Activated naive CD8-positive, alpha-beta T cell treated with anti-CD3 and anti-CD28 coated beads, Interleukin-2, amount 10 ng/mL, durations not matched to agents 7 days and 5 days (primary cell): Measurements from ENCODE around the gene ERBIN. TPM values are rescaled to one million over a fixed set of nuclear protein-coding genes. Genes with fewer than 3 reads are reported as not detected.
"Not testable (repeated sequence)": the region's sequence is repeated elsewhere in the genome, so short reads cannot be mapped to it uniquely, and the experiment has no call there.

ENCODE experiments used
- ATAC-seq: fragments of 150-1000 bp; cut with Tn5 transposase; one replicate; pipeline ENCODE4 v1.10.0; 2021; ENCODE audit warnings: low read depth, moderate library complexity
- POLR2A ChIA-PET: fragments of 350-600 bp; sonication (Branson Sonifier 250); formaldehyde crosslinking; loops from one replicate; lab custom pipeline; 2021; ENCODE audit warnings: antibody characterized with exemption; lab: Charles Lee
- DNase-seq: peaks from one replicate; pipeline ENCODE4 v3.0.0; 2021
- H3K27ac Mint-ChIP-seq: one replicate; pipeline ENCODE4 v1.8.0; 2022; ENCODE audit warnings: mild to moderate bottlenecking, mixed read lengths
- H3K27me3 Mint-ChIP-seq: one replicate; pipeline ENCODE4 v1.8.0; 2022; ENCODE audit warnings: mild to moderate bottlenecking, moderate library complexity, mixed read lengths
- H3K36me3 Mint-ChIP-seq: one replicate; pipeline ENCODE4 v1.8.0; 2021; ENCODE audit warnings: mild to moderate bottlenecking, mixed read lengths
- H3K4me1 Mint-ChIP-seq: one replicate; pipeline ENCODE4 v1.8.0; 2021; ENCODE audit warnings: mixed read lengths
- H3K4me3 Mint-ChIP-seq: one replicate; pipeline ENCODE4 v1.8.0; 2022; ENCODE audit warnings: mild to moderate bottlenecking, moderate library complexity, mixed read lengths
- H3K9me3 Mint-ChIP-seq: one replicate; pipeline ENCODE4 v1.8.0; 2021; ENCODE audit warnings: mixed read lengths
- total RNA-seq, 2 experiments: library from RNA; stranded (reverse); gene quantifications; one replicate each; pipeline ENCODE4 v1.2.3, GENCODE V29; 2021

The ERBIN gene
- total RNA-seq, 2 experiments from 2014 or later: 63.4 to 66.7 TPM

DNA sequence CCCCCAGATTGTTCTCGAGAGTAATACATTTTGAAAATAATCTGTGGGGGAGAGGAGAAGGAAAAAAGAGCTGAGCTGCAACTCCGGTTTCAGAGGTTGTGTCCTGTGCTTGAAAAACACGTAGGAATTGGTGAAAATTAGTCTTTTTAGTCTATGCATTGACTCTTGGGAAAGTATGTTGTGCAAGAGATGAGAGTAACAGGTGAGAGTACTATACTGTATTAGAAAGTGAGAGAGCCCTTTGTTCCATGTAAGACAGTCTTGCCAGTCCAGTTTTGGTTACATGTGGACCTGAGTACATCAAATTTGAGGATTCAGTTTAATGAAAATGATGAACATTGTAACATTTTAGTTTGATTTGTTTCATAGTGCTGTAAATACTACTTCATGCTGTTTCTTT lies 27.8 kb downstream of the ERBIN start:
- H3K4me1 Mint-ChIP-seq: no peaks in the 10 kb centered on the region
- POLR2A ChIA-PET: no interaction called here
- no peak overlapping the region for H3K4me3 Mint-ChIP-seq
- no peak for ATAC-seq
- peaks cover 2% of the 10 kb centered on the region for H3K9me3 Mint-ChIP-seq
- no peak overlapping the region for H3K27ac Mint-ChIP-seq
- H3K36me3 Mint-ChIP-seq: peaks cover 25% of the 10 kb centered on the region
- no peaks in the 10 kb centered on the region for H3K27me3 Mint-ChIP-seq
- no peak for DNase-seq

DNA sequence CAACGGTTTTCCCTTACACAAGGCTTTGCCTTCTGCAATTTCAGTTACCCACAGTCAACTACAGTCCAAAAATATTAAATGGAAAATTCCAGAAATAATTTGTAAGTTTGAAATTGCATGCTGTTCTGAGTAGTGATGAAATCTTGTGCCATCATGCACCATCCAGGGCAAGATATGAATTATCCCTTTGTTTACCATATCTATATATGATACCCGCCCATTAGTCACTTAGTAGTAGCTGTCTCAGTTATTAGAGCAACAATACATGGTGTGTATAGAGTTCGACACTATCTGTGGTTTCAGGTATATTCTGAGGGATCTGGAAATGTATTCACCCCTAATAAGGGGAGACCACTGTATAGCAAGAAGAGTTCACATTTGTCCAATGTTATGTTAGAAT lies 29.4 kb downstream of the ERBIN start:
- Mint-ChIP-seq H3K4me1 (peaks cover 5% of the 10 kb centered on the region), H3K27ac (no peak overlapping the region), H3K27me3 (no peaks in the 10 kb centered on the region), H3K36me3 (peaks cover 20% of the 10 kb centered on the region), H3K9me3 (peaks cover 2% of the 10 kb centered on the region), H3K4me3 (no peak overlapping the region)
- no peak for ATAC-seq
- no peak for DNase-seq
- POLR2A ChIA-PET: no interaction called here

DNA sequence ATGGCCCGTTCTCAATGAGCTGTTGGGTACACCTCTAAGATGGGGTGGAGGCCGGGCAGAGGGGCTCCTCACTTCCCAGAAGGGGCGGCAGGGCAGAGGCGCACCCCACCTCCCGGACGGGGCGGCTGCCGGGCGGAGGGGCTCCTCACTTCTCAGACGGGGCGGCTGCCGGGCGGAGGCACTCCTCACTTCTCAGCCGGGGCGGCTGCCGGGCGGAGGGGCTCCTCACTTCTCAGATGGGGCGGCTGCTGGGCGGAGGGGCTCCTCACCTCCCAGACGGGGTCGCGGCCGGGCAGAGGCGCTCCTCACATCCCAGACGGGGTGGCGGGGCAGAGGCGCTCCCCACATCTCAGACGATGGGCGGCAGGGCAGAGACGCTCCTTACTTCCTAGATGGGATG lies 31.3 kb downstream of the ERBIN start:
- peaks cover 12% of the 10 kb centered on the region for H3K4me1 Mint-ChIP-seq
- ATAC-seq, H3K27ac Mint-ChIP-seq, H3K4me3 Mint-ChIP-seq, DNase-seq, H3K27me3 Mint-ChIP-seq, H3K9me3 Mint-ChIP-seq, POLR2A ChIA-PET: not testable (repeated sequence)
- peaks cover 20% of the 10 kb centered on the region for H3K36me3 Mint-ChIP-seq

DNA sequence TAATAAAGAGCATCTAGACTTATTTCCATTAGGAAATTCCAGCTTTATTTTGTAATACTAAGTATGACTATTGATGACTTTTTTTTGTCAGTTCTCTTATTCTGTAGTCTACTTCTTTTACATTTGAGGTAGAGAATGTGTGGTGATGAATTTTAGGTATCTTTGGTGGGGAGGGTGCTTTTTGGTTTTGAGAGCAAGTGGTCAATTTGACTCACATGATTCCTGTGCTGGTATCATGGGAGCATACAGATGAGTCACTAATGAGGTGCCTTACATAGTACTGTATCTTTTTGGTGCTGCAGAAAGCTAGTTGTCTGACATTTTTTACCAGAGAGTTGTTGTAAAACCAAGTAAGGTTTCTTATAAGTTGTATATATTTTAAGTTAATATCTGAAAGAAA lies 35.3 kb downstream of the ERBIN start:
- Mint-ChIP-seq H3K27me3 (no peaks in the 10 kb centered on the region), H3K9me3 (peaks cover 2% of the 10 kb centered on the region), H3K4me1 (peaks cover 17% of the 10 kb centered on the region), H3K27ac (no peak overlapping the region), H3K4me3 (no peak overlapping the region), H3K36me3 (peaks cover 19% of the 10 kb centered on the region)
- no peak for ATAC-seq
- DNase-seq: no peak
- POLR2A ChIA-PET: no interaction called here

DNA sequence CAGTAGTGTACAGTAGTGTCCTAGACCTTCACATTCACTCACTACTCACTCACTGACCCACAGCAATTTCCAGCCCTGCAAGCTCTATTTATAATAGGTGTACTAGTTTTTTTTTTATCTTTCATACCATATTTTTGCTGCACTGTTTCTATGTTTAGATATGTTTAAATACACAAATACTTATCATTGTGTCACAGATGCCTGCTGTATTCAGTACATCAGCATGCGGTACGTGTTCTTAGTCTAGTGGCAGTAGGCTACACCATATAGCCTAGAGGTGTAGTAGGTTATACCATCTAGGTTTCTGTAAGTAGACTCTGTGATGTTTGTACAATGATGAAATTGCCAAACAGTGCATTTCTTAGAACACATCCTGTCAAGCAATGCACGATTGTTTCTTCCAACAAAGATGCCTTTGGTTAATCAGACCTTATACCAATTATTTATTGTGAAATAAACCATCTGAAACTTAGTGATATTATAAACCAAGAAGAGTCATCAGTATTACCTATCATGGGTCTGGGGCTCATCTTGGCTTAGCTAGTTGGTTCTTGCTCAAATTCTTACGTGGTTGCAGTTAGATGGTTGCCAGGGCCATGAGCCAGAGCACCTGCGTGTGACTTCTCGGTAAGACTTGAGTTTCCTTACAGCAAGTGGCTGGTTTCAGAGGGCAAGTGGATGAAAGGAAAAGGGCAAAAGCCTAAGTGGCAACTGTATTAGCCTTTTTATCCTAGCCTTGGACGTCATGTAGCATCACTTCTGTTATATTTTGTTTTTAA lies 41.1 kb downstream of the ERBIN start:
- Mint-ChIP-seq H3K27me3 (no peaks in the 10 kb centered on the region), H3K27ac (no peak overlapping the region), H3K4me1 (peaks cover 35% of the 10 kb centered on the region), H3K9me3 (no peaks in the 10 kb centered on the region), H3K4me3 (no peak overlapping the region), H3K36me3 (peaks cover 9% of the 10 kb centered on the region)
- ATAC-seq: no peak
- no peak for DNase-seq
- POLR2A ChIA-PET: no interaction called here

DNA sequence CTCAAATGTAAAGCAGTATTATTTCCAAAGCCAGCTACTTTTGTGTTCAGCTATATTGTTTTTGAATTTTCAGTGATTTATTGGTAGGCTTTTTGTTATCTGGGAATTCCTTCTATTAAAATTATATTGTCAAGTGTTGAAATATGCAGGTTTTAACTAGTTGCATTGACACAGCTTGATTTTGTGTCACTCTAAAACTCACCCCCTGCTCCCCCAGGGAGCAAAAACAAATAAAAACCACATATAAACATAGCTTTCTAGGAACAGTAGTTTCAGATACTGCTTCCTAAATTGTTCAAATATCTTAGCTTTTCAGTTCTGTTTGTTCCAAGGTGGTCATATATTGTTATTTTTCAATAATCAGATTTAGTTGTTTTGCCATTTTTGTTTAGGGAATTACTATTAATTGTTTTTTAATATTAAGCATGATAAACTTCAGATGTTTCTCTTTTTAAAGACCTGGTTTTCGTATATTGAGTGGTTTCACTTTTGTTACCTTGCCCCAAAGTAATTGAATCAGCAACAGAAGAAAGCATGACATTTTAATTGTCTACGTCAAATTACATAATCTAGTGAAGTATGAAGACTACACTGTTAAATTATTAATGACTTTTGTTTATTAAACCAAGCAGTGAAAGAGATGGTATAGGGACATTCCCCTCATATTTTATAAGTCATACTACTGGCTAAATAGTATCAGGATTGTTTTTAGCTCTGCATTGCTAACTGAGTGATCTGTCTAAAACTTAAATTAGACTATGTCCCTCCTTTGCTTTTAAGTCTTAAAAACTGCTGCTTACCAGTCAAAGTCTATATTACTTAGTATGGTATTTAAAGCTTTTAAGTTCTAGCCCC lies 43.4 kb downstream of the ERBIN start:
- ATAC-seq (no peak), DNase-seq (no peak)
- Mint-ChIP-seq H3K27ac (peak overlapping the region; percentile 1), H3K27me3 (no peaks in the 10 kb centered on the region), H3K9me3 (peaks cover 6% of the 10 kb centered on the region), H3K4me3 (peak overlapping the region; percentile 59), H3K4me1 (peaks cover 39% of the 10 kb centered on the region), H3K36me3 (peaks cover 19% of the 10 kb centered on the region)
- POLR2A ChIA-PET: interaction anchor here (0.9 to 1.1 kb wide), 2 partner anchors 43 to 44 kb away, joined by 3 to 4 read pairs; partner anchors contain the start of gene ERBIN

DNA sequence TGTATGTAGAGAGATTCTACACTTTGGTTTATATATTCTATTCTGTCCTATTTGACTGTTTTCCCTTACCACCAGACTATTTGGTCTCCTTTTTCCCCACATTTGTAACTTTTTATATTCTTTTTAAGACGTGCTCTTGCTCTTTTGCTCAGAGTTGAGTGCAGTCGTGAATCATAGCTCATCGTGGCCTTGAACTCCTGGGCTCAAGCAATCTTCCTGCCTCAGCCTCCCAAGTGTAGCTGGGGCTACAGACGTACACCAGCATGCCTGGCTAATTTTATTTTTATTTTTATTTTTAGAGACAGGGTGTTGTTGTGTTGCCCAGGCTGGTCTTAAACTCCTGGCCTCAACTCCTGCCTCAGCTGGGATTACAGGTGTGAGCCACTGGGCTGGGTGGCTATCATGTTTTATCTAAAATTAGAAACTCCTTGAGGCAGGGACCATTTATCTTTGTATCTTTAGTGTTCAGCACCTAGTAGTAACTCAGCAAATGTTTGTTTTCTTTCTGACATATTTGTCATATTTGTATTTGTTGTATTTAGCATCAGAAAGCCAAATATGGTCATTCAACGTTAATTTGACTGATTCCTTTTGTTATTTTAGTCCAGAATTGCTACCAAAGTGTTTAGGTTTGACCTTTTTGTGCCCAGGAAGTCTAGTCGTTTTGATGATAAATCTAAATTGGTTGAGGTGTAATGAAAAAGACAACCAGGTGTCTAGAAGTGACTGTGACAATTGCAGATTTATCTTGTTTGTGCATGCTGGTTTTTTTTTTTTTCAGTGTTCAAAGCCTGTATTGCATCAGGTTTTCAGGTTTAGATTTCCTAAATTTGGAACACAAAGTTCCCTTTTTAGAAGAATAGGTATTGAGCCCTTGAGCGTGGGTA lies 44.3 kb downstream of the ERBIN start:
- POLR2A ChIA-PET: interaction anchor here (0.6 kb wide), 1 partner anchor 45 kb away, joined by 3 read pairs; no protein-coding TSS in a partner anchor
- H3K4me1 Mint-ChIP-seq: peaks cover 40% of the 10 kb centered on the region
- no peak for ATAC-seq
- no peak overlapping the region for H3K27ac Mint-ChIP-seq
- peaks cover 22% of the 10 kb centered on the region for H3K36me3 Mint-ChIP-seq
- H3K4me3 Mint-ChIP-seq: peak overlapping the region; percentile 59
- H3K27me3 Mint-ChIP-seq: no peaks in the 10 kb centered on the region
- H3K9me3 Mint-ChIP-seq: peaks cover 8% of the 10 kb centered on the region
- no peak for DNase-seq

DNA sequence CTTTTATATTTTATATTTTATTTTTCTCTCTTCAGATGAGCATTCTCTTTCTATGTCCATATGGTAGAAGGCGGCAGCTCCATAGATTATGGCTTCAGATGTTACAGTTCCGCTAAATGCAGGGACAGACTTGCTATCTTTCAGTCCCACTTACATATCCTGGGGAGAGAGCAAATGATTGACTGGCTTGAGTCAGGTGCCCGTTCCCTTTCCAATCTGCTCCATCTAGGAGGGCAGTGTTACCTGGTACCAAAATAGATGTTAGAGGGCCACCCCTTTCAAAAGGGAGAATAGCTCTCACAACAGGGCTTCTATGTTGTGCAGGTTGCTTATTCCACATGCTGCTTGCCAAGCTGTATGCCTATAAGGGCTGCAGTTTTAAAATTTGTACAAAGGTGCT lies 45.3 kb downstream of the ERBIN start:
- H3K27me3 Mint-ChIP-seq: no peaks in the 10 kb centered on the region
- POLR2A ChIA-PET: no interaction called here
- ATAC-seq: no peak
- peaks cover 24% of the 10 kb centered on the region for H3K36me3 Mint-ChIP-seq
- H3K4me3 Mint-ChIP-seq: no peak overlapping the region
- H3K27ac Mint-ChIP-seq: no peak overlapping the region
- no peak for DNase-seq
- H3K9me3 Mint-ChIP-seq: peaks cover 10% of the 10 kb centered on the region
- peaks cover 40% of the 10 kb centered on the region for H3K4me1 Mint-ChIP-seq

DNA sequence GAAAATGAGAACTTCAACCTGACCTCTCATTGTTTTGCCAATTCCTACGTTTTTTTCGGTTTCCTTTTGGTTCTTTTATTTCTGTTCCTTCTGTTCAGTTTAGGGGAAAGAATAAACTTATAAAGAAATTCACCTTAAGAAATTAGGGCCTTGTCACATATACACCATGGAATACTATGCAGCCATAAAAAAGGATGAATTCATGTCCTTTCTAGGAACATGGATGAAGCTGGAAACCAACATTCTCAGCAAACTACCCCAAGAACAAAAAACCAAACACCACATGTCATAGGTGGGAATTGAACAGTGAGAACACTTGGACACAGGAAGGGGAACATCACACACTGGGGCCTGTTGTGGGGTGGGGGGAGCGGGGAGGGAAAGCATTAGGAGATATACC lies 46.5 kb downstream of the ERBIN start:
- peaks cover 32% of the 10 kb centered on the region for H3K4me1 Mint-ChIP-seq
- POLR2A ChIA-PET, DNase-seq, H3K4me3 Mint-ChIP-seq, H3K27me3 Mint-ChIP-seq, ATAC-seq, H3K27ac Mint-ChIP-seq, H3K9me3 Mint-ChIP-seq: not testable (repeated sequence)
- peaks cover 25% of the 10 kb centered on the region for H3K36me3 Mint-ChIP-seq

DNA sequence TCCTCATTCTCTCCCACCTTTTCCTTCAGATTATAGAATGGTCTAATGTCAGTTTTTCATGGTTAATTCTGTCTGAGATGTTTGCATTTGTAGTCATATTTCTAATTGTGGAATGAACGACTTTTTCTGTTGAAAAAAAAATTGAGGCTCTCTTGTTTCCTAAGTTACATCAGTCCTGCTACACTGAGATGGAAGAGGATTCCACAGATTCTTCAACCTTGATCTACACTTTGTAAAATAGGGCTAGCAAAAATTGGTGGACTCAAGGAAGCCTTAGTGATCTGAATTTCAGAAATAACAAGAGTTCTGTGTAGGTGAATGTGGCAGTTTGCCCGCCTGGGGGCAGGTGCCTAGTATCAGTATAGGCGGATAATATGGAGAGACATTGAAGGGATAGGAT lies 51.9 kb downstream of the ERBIN start:
- DNase-seq: no peak
- peaks cover 19% of the 10 kb centered on the region for H3K4me1 Mint-ChIP-seq

DNA sequence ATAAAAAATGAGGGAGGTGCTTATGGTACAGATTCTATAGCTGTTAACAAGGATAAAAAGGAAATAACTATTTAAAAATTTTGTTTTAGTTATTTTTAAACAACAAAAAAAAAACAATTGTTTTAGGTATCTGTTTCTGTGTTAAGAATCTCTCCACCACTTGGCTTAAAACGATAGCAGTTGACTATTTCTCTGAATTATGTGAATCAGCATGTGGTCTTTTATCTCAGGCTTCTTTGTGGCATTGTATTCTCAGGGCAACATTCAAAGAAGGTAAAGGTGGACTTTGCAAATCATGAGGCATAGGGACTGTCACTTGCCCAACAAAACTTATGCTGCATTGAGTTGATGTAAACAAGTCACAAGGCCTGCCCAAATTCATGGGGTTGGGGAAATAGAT lies 55.2 kb downstream of the ERBIN start:
- POLR2A ChIA-PET: no interaction called here
- no peak for ATAC-seq

More for the DNA sequence above, 51.9 kb downstream of the ERBIN start:
- no peaks in the 10 kb centered on the region for H3K27me3 Mint-ChIP-seq
- ATAC-seq: no peak
- H3K27ac Mint-ChIP-seq: no peak overlapping the region
- no peak overlapping the region for H3K4me3 Mint-ChIP-seq
- peaks cover 14% of the 10 kb centered on the region for H3K9me3 Mint-ChIP-seq
- peaks cover 35% of the 10 kb centered on the region for H3K36me3 Mint-ChIP-seq
- POLR2A ChIA-PET: no interaction called here

DNA sequence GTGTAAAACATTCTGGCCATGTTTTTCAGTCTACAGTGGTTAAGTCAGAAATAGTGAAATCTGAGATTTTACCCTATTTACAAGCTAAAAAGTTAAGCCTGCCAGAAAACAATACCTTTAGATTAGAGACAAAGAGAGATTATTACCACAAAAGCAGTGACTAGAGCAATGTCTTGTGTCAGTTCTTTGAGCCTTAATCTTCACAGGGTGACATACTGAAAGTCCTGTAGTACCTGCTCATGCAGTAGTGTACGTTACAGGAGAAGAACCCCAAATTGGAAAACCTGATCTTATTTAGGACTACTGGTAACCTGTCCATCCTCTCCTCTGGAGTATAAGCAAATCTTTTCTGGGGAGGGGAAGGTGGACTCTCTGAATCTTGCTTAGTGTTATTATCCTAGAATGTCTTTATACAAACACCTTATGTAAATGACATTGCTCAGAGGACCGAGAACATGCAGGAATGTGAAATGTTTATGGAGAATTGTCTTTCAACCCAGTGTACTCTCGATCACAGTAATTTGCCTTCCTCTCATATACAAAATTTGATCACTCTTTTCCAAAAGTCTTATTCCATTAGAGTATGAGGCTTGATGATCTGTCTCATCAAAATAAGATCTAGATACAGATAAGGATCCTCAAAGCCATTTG lies 55.7 kb downstream of the ERBIN start:
- H3K9me3 Mint-ChIP-seq: peaks cover 4% of the 10 kb centered on the region
- H3K4me3 Mint-ChIP-seq: no peak overlapping the region
- H3K36me3 Mint-ChIP-seq: peaks cover 20% of the 10 kb centered on the region
- POLR2A ChIA-PET: no interaction called here
- DNase-seq (no peak), ATAC-seq (no peak)
- no peaks in the 10 kb centered on the region for H3K27me3 Mint-ChIP-seq
- no peak overlapping the region for H3K27ac Mint-ChIP-seq
- H3K4me1 Mint-ChIP-seq: peaks cover 9% of the 10 kb centered on the region

More for the DNA sequence above, 55.2 kb downstream of the ERBIN start:
- H3K27ac Mint-ChIP-seq: no peak overlapping the region
- no peak overlapping the region for H3K4me3 Mint-ChIP-seq
- no peaks in the 10 kb centered on the region for H3K27me3 Mint-ChIP-seq
- peaks cover 9% of the 10 kb centered on the region for H3K4me1 Mint-ChIP-seq
- peaks cover 4% of the 10 kb centered on the region for H3K9me3 Mint-ChIP-seq
- no peak for DNase-seq
- peaks cover 20% of the 10 kb centered on the region for H3K36me3 Mint-ChIP-seq
